ENCODE results near the gene POU3F1.
"Not testable (repeated sequence)": the region's sequence is repeated elsewhere in the genome, so short reads cannot be mapped to it uniquely, and the experiment has no call there.

Gene POU3F1

GRCh38 chr1:38045401-38046332 lies 926 bp downstream of the POU3F1 start:
- peak; percentile 58 for DNase-seq

DNA sequence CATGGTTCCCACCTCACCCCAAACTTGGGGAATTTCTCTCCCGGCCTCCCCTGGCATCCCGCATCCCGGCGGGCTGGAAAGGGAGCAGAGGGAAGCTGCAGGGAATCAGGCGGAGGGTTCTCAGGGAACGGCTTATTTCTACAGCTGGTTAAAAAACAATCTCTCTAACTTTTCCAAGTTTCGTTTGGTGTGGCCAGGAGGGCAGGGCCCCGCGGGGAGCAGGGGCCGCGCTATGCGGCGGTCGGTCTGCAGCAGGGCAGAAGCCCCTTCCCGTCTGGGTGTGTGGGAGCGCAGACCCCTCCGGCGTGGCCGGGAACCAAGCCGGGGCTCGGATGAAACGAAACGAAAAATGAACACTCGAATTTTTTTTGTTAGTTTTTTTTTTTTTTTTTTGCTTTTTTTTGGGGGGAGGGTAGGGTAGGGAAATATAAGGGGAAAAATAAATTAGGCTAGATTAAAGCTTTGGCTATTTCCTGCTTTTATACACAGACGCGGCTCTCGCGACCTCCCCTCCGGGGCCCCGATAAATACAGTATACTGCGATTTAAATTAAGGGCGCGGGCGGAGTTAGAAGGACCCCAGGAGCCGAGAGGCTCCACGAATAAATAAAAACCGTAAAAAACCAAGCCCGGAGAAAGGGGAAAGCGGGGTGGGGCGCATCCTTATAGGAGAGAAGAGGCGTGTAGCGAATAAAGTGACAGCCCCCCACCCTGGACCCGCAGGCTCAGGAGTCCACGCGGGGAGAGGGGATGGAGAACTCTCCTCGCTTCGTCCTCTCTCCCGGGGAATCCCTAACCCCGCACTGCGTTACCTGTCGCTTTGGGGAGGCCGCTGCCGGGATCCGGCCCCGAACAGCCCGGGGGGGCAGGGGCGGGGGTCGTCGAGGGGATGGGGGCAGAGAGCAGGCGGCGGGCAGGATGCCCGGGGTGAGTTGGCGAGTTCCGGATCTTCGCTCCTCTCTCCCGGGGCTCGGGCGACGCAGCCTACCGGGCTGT lies 2.1 kb downstream of the POU3F1 start:
- no peak for DNase-seq

GRCh38 chr1:38043036-38043747 lies 3.4 kb downstream of the POU3F1 start:
- DNase-seq, result no peak

DNA sequence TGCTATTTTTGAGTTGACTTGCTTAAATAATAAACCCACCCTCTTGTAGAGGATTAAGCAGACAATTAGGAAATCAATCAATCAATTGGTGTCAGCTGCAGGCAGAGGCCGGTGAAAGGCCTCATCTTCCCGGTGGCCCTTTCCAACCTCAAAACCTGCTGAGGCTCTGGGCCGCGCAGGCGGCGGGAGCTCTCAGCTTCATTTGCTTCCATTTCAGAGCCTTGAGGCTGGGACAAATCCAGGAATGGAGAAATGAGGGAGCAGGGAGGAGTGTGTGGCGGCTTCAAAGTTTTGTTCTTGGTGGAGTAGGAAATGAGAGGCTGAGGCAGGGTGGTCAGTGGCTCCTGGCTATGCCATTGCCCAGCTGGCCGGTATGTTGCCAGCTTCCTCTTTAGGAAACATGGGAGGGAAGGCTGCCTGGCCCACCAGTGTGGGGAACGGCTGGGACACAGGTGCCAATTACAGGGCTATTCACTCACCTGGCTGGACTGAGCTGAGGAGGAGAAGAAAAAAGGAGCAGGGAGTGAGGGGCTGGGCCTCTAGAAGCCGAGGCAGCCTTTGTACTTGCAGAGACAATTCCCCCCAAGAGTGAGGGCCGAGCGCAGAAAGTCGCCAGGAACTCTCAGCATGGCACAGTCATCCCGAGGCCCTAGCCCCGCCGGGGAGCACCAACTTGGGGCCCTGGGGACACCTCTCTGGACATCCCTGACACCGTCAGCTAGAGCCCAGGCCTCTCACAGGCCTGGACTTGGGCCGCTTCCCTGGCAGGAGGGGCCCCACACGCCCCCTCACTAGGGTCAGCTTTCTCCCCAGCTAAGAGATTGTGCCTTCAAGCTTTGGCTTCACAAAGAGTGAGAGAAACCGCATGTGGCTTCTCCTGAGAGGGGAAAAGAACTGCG lies 4.4 kb downstream of the POU3F1 start:
- DNase-seq, result no peak

GRCh38 chr1:38039331-38040088 lies 7.1 kb downstream of the POU3F1 start:
- DNase-seq, result no peak

DNA sequence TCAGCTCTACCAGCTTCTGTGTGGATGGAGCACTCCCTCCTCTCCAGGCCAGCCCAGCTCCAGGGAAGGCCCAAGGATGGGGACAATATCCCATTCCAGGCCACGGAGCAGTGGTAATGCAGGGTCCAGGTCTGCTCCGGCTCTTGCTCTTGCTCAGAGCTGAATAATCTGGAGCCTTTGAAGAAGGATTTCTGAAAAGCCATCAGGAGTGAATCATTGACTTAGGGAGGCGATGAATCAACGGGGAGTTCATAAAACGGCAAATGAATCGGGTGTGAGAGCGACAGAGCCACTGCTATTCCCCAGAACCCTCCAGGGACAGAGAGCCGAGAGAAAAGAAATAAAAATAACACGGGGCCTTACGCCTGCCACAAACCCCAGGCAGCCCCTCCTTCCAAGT lies 7.7 kb downstream of the POU3F1 start:
- no peak for DNase-seq

- DNase-seq, result peak; percentile 78
These were observed 9.2 kb downstream of the POU3F1 start for GRCh38 chr1:38037221-38037939.

DNA sequence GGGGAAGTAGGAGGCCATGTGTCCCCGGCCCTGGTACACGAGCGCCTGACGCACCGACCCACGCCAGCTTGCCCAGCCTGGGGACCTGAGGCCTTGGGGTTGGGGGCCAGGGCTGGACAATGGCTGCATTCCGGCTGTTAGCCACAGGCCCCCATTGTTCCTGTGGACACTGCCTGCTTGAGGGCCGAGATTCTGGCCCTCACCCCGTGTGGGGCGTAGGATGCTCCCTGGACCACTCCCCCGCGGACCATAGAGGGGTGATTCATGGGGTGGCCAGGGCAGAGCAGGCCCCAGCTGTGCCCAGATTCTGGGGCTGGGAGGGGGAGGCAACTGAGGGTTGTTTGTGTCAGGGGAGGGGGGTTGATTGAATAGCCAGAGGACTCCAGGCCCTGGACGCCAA lies 11.7 kb downstream of the POU3F1 start:
- DNase-seq, result no peak

DNA sequence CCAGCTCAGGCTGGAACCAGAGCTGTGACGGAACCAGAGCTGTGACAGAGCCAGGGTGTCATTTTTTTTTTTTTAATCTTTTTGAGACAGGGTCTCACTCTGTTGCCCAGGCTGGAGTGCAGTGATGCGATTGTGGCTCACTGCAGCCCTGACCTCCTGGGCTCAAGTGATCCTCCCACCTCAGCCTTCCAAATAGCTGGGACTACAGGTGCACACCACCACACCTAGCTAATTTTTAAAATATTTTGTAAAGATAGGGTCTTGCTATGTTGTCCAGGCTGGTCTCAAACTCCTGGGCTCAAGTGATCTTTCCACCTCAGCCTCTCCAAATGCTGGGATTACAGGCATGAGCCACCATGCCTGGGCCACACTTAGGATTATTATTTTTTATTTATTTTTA lies 13.6 kb downstream of the POU3F1 start:
- not testable (repeated sequence) for DNase-seq

DNA sequence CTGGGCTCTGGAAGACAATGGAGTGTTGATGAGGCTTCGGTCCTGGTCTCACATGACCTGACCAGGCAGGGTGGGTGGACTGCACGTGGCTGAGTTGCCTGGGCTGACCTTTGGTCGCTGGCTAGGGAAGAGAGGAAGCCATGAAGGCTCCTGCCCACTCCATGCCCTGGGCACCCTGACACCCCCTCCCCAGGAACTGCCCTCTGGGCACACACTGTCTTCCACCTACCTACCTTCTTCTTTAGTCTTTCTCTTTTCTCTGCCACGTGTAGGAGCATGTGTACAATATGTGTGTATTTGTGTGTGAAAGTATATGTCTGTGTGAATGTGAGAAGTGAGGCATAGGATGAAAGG lies 15.1 kb downstream of the POU3F1 start:
- no peak for DNase-seq

GRCh38 chr1:38030596-38031512 lies 15.7 kb downstream of the POU3F1 start:
- no peak for DNase-seq

DNA sequence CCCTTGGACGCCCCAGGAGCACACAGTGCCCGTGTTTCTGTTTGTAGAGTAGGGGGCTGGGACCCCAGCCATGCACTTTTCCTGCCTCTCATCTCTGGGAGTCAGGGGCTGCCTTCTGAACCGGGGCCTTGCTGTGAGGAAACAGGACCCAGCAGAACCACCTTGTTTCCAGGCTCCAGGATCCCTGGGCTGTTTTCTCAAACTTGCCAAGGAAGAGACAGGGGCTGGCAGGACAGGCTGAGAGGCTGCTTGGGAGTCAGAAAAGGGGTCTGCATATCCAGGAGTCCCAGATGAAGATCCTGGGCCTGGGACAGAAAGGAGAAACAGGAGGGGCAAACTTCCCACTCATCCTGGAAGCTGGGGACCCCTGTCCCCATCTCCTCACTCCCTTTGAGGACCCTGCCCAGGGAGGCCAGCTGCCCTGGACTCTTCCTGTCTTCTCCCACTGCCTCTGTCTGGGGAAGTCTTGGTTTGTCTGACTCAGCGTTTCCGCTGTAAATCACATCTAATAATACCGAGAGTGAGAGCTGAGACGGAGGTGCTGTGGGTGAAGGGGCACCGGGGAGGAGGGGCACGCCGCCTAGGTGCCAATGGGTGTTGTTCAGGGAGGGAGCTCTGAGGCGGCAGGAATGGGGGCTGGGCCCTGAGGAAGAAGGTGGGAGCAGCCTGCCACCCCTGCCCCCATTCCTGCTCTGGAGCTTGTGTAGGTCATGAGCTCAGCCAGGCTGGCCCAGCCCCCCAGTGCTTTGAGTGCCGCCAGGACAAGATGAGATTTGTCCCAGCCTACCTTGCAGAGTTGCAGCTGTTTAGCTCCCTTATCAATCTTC lies 16.7 kb downstream of the POU3F1 start:
- DNase-seq, result peak; percentile 49

GRCh38 chr1:38029081-38029681 lies 17.4 kb downstream of the POU3F1 start:
- no peak for DNase-seq

DNA sequence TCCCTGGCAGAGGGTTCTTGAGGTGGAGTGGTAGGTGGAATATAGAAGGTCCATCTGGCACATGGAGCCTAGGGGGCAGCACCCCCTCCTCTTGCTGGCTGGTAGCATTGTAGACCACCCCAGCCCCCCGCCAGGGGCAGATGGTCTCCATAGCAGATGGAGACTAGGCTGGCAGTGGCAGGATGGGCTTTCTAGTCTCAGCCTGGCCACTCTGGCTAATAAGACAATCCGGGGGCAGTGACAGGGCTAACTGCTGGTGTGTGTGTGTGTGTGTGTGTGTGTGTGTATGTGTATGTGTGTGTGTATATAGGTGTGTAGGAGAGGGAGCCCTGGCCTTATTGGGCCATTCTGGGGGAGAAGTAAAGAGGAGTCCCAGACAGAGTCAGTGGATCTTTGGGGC lies 17.9 kb downstream of the POU3F1 start:
- DNase-seq, result no peak

DNA sequence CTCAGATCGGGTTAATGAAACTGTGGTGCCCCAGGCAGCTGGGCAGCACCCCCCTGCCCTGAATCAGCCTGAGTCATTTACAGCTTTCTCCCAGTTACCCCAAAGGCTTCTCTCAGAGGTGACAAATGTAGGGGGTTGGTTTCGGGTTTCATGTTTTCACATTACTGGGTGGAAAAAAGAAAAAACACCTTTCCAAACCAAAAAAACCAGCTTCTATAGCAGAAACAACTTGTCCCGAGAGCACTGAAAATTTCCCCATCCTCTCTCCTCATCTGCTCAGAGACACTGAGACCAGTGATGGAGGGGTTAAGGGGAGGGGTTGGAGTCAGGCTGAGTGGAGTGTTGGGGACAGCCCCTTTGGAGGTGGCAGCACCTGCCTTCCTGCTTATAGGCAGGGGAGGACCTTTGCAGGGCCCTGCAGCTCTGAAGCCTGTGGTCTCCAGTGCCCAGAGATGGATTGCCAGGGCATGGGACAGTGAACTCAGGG lies 18.4 kb downstream of the POU3F1 start:
- DNase-seq, result no peak

GRCh38 chr1:38027201-38028104 lies 19.1 kb downstream of the POU3F1 start:
- DNase-seq, result no peak

Data from hematopoietic multipotent progenitor cell treated with erythropoietin and hydrocortisone succinate and interleukin-3 and kit ligand, for 4 days (in vitro differentiated cells).